PFSK-1 (cell line): Measurements from ENCODE around the gene BTBD19.

ENCODE experiments used
- FOXP2 ChIP-seq: optimal IDR thresholded peaks from 2 replicates; pipeline ENCODE3; 2011; ENCODE audit warnings: borderline replicate concordance, control low read depth, inconsistent platforms; ENCODE audit not compliant: insufficient read depth; ENCODE audit errors: extremely low read length, extremely low read depth
- POLR2AphosphoS5 ChIP-seq: IDR thresholded peaks from 2 replicates; pipeline ENCODE4 v1.6.1; 2012; ENCODE audit warnings: low read depth, mild to moderate bottlenecking, control low read depth, low read length, moderate library complexity
- SIN3A ChIP-seq: IDR thresholded peaks from 2 replicates; pipeline ENCODE4 v1.6.1; 2012; ENCODE audit warnings: mild to moderate bottlenecking, low read length, moderate library complexity, borderline replicate concordance; ENCODE audit not compliant: insufficient read depth
- TAF1 ChIP-seq: IDR thresholded peaks from 2 replicates; pipeline ENCODE4 v1.6.1; 2012; ENCODE audit warnings: low read length, control low read depth, borderline replicate concordance; ENCODE audit not compliant: insufficient read depth
- TF ChIP-seq, protein P1 (sequence below), 2 experiments: IDR thresholded peaks; 2 replicates each; pipeline versions ENCODE4 v1.6.1 to v1.8.0; 2011 to 2012; ENCODE audit warnings: low read depth in 2 of 2, low read length in 2 of 2, control low read depth in 1 of 2, inconsistent platforms in 1 of 2, mild to moderate bottlenecking in 1 of 2, moderate library complexity in 1 of 2; ENCODE audit not compliant: insufficient read depth in 1 of 2

DNA sequence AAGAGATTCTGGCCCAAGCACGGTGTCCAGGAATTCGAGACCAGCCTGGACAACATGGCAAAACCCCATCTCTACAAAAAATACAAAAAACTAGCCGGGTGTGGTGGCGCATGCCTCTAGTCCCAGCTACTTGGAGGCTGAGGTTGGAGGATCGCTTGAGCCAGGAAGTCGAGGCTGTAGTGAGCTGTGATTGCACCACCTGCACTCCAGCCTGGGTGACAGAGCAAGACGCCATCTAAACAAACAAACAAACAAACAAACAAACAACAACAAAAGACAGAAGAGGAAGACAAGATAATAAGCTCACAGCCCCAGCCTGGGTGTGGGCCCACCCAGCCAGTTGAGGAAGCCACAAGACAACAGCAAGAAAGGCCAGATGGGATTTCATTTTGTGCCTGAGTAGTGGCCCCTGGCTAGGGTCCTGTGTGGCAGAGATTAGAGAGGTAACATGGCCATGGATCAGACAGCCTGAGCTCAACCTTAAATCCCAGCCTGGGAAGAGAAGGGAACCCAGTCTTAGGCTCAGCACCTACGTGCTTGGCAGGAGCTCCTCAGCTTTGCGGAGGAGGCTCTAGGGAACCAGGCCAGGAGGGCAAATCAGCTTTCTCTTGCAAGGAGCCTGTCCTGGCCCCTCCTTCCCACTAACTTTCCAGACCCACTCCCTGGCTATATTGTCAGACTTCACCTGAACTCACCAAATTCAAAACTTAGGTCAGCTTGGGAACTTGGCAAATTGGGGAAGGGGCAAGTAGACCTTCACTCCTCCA lies 15.4 kb upstream of the BTBD19 start:
- no peak for TF ChIP-seq TAF1
- TF ChIP-seq POLR2AphosphoS5: no peak
- TF ChIP-seq FOXP2: no peak
- TF ChIP-seq SIN3A: no peak
- TF ChIP-seq, protein P1, sequence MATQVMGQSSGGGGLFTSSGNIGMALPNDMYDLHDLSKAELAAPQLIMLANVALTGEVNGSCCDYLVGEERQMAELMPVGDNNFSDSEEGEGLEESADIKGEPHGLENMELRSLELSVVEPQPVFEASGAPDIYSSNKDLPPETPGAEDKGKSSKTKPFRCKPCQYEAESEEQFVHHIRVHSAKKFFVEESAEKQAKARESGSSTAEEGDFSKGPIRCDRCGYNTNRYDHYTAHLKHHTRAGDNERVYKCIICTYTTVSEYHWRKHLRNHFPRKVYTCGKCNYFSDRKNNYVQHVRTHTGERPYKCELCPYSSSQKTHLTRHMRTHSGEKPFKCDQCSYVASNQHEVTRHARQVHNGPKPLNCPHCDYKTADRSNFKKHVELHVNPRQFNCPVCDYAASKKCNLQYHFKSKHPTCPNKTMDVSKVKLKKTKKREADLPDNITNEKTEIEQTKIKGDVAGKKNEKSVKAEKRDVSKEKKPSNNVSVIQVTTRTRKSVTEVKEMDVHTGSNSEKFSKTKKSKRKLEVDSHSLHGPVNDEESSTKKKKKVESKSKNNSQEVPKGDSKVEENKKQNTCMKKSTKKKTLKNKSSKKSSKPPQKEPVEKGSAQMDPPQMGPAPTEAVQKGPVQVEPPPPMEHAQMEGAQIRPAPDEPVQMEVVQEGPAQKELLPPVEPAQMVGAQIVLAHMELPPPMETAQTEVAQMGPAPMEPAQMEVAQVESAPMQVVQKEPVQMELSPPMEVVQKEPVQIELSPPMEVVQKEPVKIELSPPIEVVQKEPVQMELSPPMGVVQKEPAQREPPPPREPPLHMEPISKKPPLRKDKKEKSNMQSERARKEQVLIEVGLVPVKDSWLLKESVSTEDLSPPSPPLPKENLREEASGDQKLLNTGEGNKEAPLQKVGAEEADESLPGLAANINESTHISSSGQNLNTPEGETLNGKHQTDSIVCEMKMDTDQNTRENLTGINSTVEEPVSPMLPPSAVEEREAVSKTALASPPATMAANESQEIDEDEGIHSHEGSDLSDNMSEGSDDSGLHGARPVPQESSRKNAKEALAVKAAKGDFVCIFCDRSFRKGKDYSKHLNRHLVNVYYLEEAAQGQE (IDR thresholded peaks at IDR 0.05; ENCODE audit: insufficient read depth in 1 of 2, low read depth in 2 of 2, low read length in 2 of 2): no peak
